H9 (cell line): ENCODE data around the gene CDK15. TPM values are rescaled to one million over a fixed set of nuclear protein-coding genes. Genes with fewer than 3 reads are reported as not detected.

Source experiments
- DNase-seq: peaks from one replicate; pipeline ENCODE4 v3.0.0-alpha.2; 2017
- H2AFZ ChIP-seq: one replicate; pipeline ENCODE4 v1.6.1; 2013; ENCODE audit warnings: mild to moderate bottlenecking, low read length, control low read depth, moderate library complexity
- H2AK5ac ChIP-seq: 2 replicates; pipeline ENCODE4 v1.6.1; 2013; ENCODE audit warnings: low read length, control low read depth, mixed read lengths; ENCODE audit not compliant: insufficient read length
- H2BK120ac ChIP-seq: one replicate; pipeline ENCODE4 v1.6.1; 2013; ENCODE audit warnings: low read depth, mild to moderate bottlenecking, low read length, control low read depth, inconsistent platforms; ENCODE audit not compliant: poor library complexity, severe bottlenecking
- H2BK12ac ChIP-seq: 2 replicates; pipeline ENCODE4 v1.6.1; 2013; ENCODE audit warnings: low read length, control low read depth, mixed read lengths, low read depth; ENCODE audit not compliant: insufficient read length
- H2BK15ac ChIP-seq: 2 replicates; pipeline ENCODE4 v1.6.1; 2013; ENCODE audit warnings: low read depth, low read length, control low read depth
- H2BK20ac ChIP-seq: one replicate; pipeline ENCODE4 v1.6.1; 2013; ENCODE audit warnings: low read depth, mild to moderate bottlenecking, low read length, control low read depth, inconsistent platforms; ENCODE audit not compliant: poor library complexity, severe bottlenecking
- H2BK5ac ChIP-seq: 2 replicates; pipeline ENCODE4 v1.6.1; 2013; ENCODE audit warnings: low read length, control low read depth, mixed read lengths; ENCODE audit not compliant: insufficient read length
- H3K14ac ChIP-seq: 2 replicates; pipeline ENCODE4 v1.6.1; 2013; ENCODE audit warnings: low read length, control low read depth; ENCODE audit not compliant: insufficient read depth
- H3K18ac ChIP-seq: 2 replicates; pipeline ENCODE4 v1.6.1; 2013; ENCODE audit warnings: low read depth, mild to moderate bottlenecking, mixed read lengths, low read length, control low read depth; ENCODE audit not compliant: insufficient read length
- H3K23ac ChIP-seq: 2 replicates; pipeline ENCODE4 v1.6.1; 2013; ENCODE audit warnings: low read length, control low read depth, mixed read lengths, low read depth; ENCODE audit not compliant: insufficient read length
- H3K23me2 ChIP-seq: 2 replicates; pipeline ENCODE4 v1.6.1; 2013; ENCODE audit warnings: low read depth, mild to moderate bottlenecking, mixed read lengths, low read length, control low read depth; ENCODE audit not compliant: insufficient read length, poor library complexity, severe bottlenecking
- H3K27ac ChIP-seq: 2 replicates; pipeline ENCODE4 v1.5.1; 2013; ENCODE audit warnings: low read length, control low read depth, mixed read lengths, low read depth; ENCODE audit not compliant: insufficient read length
- H3K27me3 ChIP-seq: 2 replicates; pipeline ENCODE4 v1.6.1; 2013; ENCODE audit warnings: low read length, control low read depth, inconsistent platforms; ENCODE audit not compliant: insufficient read depth
- H3K4ac ChIP-seq: 2 replicates; pipeline ENCODE4 v1.6.1; 2013; ENCODE audit warnings: low read depth, mild to moderate bottlenecking, control low read depth, inconsistent platforms, low read length, moderate library complexity
- H3K4me1 ChIP-seq: 2 replicates; pipeline ENCODE4 v1.6.1; 2013; ENCODE audit warnings: low read length, control low read depth, inconsistent platforms; ENCODE audit not compliant: insufficient read depth
- H3K4me2 ChIP-seq: 2 replicates; pipeline ENCODE4 v1.6.1; 2013; ENCODE audit warnings: low read length, control low read depth, mixed read lengths; ENCODE audit not compliant: insufficient read length, insufficient read depth
- H3K56ac ChIP-seq: 2 replicates; pipeline ENCODE4 v1.6.1; 2013; ENCODE audit warnings: low read depth, mild to moderate bottlenecking, mixed read lengths, low read length, control low read depth; ENCODE audit not compliant: insufficient read length
- H3K79me1 ChIP-seq: 2 replicates; pipeline ENCODE4 v1.6.1; 2013; ENCODE audit warnings: low read depth, mild to moderate bottlenecking, moderate library complexity, low read length, control low read depth, inconsistent platforms; ENCODE audit not compliant: insufficient read depth, poor library complexity, severe bottlenecking
- H3K79me2 ChIP-seq: 2 replicates; pipeline ENCODE4 v1.6.1; 2013; ENCODE audit warnings: low read length, control low read depth, inconsistent platforms; ENCODE audit not compliant: insufficient read depth
- H3K9ac ChIP-seq: 2 replicates; pipeline ENCODE4 v1.6.1; 2013; ENCODE audit warnings: low read length, control low read depth, mixed read lengths; ENCODE audit not compliant: insufficient read length; ENCODE audit errors: extremely low read depth
- H3K9me3 ChIP-seq: one replicate; pipeline ENCODE4 v1.6.1; 2013; ENCODE audit warnings: low read depth, low read length, inconsistent platforms; ENCODE audit not compliant: control insufficient read depth
- H3T11ph ChIP-seq: one replicate; pipeline ENCODE4 v1.6.1; 2013; ENCODE audit warnings: mild to moderate bottlenecking, low read length, control low read depth, inconsistent platforms
- H4K20me1 ChIP-seq: one replicate; pipeline ENCODE4 v1.6.1; 2013; ENCODE audit not compliant: control insufficient read depth, insufficient read length, insufficient read depth
- H4K5ac ChIP-seq: 2 replicates; pipeline ENCODE4 v1.6.1; 2013; ENCODE audit warnings: low read depth, mild to moderate bottlenecking, mixed read lengths, low read length, control low read depth; ENCODE audit not compliant: insufficient read length
- H4K8ac ChIP-seq: replicated peaks from 2 replicates; pipeline ENCODE4 v1.6.1; 2013; ENCODE audit warnings: low read length, control low read depth, mixed read lengths, low read depth; ENCODE audit not compliant: insufficient read length
- H4K91ac ChIP-seq: 2 replicates; pipeline ENCODE4 v1.6.1; 2013; ENCODE audit warnings: low read depth, mild to moderate bottlenecking, moderate library complexity, mixed read lengths, low read length, control low read depth; ENCODE audit not compliant: insufficient read length
- H3K27ac Mint-ChIP-seq, 3 experiments: 2 replicates in 2 of 3; 3 replicates in 1 of 3; pipeline ENCODE4 v1.8.0; 2020 to 2021; ENCODE audit warnings: mixed read lengths in 3 of 3, mild to moderate bottlenecking in 1 of 3, moderate library complexity in 1 of 3
- H3K27me3 Mint-ChIP-seq: 2 replicates; pipeline ENCODE4 v1.8.0; 2021; ENCODE audit warnings: low read depth, mild to moderate bottlenecking, moderate library complexity, mixed read lengths
- H3K36me3 Mint-ChIP-seq, 3 experiments: 2 replicates in 2 of 3; 3 replicates in 1 of 3; pipeline ENCODE4 v1.8.0; 2020 to 2021; ENCODE audit warnings: low read depth in 3 of 3, mixed read lengths in 3 of 3; ENCODE audit not compliant: insufficient read depth in 1 of 3
- H3K4me1 Mint-ChIP-seq, 2 experiments: 2 replicates each; pipeline ENCODE4 v1.8.0; 2020; ENCODE audit warnings: mixed read lengths in 2 of 2
- H3K4me3 Mint-ChIP-seq, 2 experiments: 2 replicates in 1 of 2; 3 replicates in 1 of 2; pipeline ENCODE4 v1.8.0; 2020 to 2021; ENCODE audit warnings: mild to moderate bottlenecking in 2 of 2, mixed read lengths in 2 of 2, moderate library complexity in 1 of 2
- H3K9me3 Mint-ChIP-seq, 2 experiments: 2 replicates in 1 of 2; 3 replicates in 1 of 2; pipeline ENCODE4 v1.8.0; 2020; ENCODE audit warnings: mild to moderate bottlenecking in 2 of 2, mixed read lengths in 2 of 2, moderate library complexity in 1 of 2
- WGBS: extraction: QIAGEN DNeasy Blood & Tissue Kit; methylation state at CpG from one replicate; pipeline ENCODE4 v1.1.7; 2013; ENCODE audit warnings: missing lambda C conversion rate, low lambda C conversion rate, mixed read lengths; ENCODE audit not compliant: insufficient read length; ENCODE audit errors: extremely low coverage; 5-methylcytosine and 5-hydroxymethylcytosine counted together
- total RNA-seq: library from RNA; stranded (reverse); gene quantifications from 2 replicates; pipeline ENCODE4 v1.2.1, GENCODE V29; 2021
- TF ChIP-seq, protein P1 (sequence below): fragments of 200-600 bp; sonication (generic); conservative IDR thresholded peaks from 3 replicates; pipeline ENCODE4 v1.8.0; 2021; ENCODE audit warnings: antibody characterized with exemption, mild to moderate bottlenecking

Gene CDK15
- total RNA-seq, 1 experiment from 2014 or later: not detected

DNA sequence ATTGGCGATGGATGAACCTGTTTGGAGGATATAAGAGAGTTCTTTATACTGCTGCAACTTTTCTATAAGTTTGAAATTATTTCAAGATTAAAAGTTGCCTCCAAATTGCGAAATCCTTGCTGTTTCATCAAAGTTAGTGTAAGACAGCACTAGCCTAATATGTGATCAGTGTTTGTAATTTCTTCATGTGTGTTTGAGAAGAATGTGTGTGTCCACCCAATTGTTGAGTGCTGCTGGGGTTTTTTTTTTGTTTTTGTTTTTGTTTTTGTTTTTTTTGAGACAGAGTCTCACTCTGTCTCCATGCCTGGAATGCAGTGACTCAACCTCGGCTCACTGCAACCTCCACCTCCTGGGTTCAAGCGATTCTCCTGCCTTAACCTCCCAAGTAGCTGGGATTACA lies 33.4 kb downstream of the CDK15 start:
- no peaks in the 10 kb centered on the region for H4K20me1 ChIP-seq
- Mint-ChIP-seq H3K9me3 (peaks cover 14 to 23% of the 10 kb centered on the region in 2 experiments), H3K4me3 (no peak overlapping the region), H3K27ac (no peak overlapping the region), H3K27me3 (no peaks in the 10 kb centered on the region; the same call in 1 of the 2 replicates), H3K36me3 (peaks cover 4 to 24% (median 8%) of the 10 kb centered on the region in 3 experiments), H3K4me1 (peaks cover 17% of the 10 kb centered on the region in 2 experiments)
- no peak overlapping the region for H3K27ac ChIP-seq
- H2AK5ac ChIP-seq: no peak overlapping the region
- no peak overlapping the region for H3K4ac ChIP-seq
- H4K5ac ChIP-seq: no peak overlapping the region
- no peak overlapping the region for H3K4me2 ChIP-seq
- DNase-seq: no peak
- no peak overlapping the region for H2BK15ac ChIP-seq
- no peaks in the 10 kb centered on the region for H3K27me3 ChIP-seq
- no peaks in the 10 kb centered on the region for H3K79me2 ChIP-seq
- H3T11ph ChIP-seq: no peak overlapping the region
- H4K8ac ChIP-seq: no peak overlapping the region
- H3K18ac ChIP-seq: no peak overlapping the region
- H2BK20ac ChIP-seq: no peak overlapping the region
- H3K9me3 ChIP-seq: no peaks in the 10 kb centered on the region
- no peaks in the 10 kb centered on the region for H3K23me2 ChIP-seq
- H3K79me1 ChIP-seq: no peaks in the 10 kb centered on the region
- no peak overlapping the region for H2BK120ac ChIP-seq
- no peak overlapping the region for H4K91ac ChIP-seq
- H2BK5ac ChIP-seq: no peak overlapping the region
- H2BK12ac ChIP-seq: no peak overlapping the region
- H3K56ac ChIP-seq: no peak overlapping the region
- no peak overlapping the region for H3K23ac ChIP-seq
- no peak overlapping the region for H2AFZ ChIP-seq
- H3K4me1 ChIP-seq: no peaks in the 10 kb centered on the region
- no peak overlapping the region for H3K14ac ChIP-seq
- H3K9ac ChIP-seq: no peak overlapping the region
- WGBS: no CpG with 5 or more reads among the region's 4 CpGs
- TF ChIP-seq, protein P1, sequence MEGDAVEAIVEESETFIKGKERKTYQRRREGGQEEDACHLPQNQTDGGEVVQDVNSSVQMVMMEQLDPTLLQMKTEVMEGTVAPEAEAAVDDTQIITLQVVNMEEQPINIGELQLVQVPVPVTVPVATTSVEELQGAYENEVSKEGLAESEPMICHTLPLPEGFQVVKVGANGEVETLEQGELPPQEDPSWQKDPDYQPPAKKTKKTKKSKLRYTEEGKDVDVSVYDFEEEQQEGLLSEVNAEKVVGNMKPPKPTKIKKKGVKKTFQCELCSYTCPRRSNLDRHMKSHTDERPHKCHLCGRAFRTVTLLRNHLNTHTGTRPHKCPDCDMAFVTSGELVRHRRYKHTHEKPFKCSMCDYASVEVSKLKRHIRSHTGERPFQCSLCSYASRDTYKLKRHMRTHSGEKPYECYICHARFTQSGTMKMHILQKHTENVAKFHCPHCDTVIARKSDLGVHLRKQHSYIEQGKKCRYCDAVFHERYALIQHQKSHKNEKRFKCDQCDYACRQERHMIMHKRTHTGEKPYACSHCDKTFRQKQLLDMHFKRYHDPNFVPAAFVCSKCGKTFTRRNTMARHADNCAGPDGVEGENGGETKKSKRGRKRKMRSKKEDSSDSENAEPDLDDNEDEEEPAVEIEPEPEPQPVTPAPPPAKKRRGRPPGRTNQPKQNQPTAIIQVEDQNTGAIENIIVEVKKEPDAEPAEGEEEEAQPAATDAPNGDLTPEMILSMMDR: no peak
